Fibroblast of peridontal ligament (primary cell): Measurements from ENCODE around the gene ZCCHC14.
"Not testable (repeated sequence)": the region's sequence is repeated elsewhere in the genome, so short reads cannot be mapped to it uniquely, and the experiment has no call there.

Experiments used
- DNase-seq: peaks from one replicate; pipeline ENCODE4 v3.0.0-alpha.2; 2010; ENCODE audit errors: extremely low read depth

ZCCHC14 gene

GRCh38 chr16:87382023-87382785, 110.6 kb downstream of the ZCCHC14 start:
- DNase-seq, result no peak

- peak; percentile 65 for DNase-seq
These were observed 111.9 kb downstream of the ZCCHC14 start for GRCh38 chr16:87380881-87381280.

DNA sequence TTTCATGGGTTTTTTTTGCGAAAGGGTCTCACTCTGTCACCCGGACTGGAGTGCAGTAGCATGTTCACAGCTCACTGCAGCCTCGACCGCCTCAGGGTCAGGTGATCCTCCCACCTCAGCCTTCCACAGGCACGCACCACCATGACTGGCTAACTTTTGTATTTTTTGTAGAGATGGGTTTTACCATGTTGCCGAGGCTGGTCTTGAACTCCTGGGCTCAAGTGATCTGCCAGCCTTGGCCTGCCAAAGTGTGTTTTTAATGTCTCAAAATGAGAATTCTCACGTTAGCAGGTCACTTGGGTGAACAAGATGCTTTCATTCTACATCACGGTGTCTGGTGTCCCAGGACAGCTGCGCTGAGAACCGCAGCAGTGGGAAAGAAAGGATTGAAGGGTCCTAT, 112.4 kb downstream of the ZCCHC14 start:
- no peak for DNase-seq

GRCh38 chr16:87379312-87379752, 113.5 kb downstream of the ZCCHC14 start:
- not testable (repeated sequence) for DNase-seq

DNA sequence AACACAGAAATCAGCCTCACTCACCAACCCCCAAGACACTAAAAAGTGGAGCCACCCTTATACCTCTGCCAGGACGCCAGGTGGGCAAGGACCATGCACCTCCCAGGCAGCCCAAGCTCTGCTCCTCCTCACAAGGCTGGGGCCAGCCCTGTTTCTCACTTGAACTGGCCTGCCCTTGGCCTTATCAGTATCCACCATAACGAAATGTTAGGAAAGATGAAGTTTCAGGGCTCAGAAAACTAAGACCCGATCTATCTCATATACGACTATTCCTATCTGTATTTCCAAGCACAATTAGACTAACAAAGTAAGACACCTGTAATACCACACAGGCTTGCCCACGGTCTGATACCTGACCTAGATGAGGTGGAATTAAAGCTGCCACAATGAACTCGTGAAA, 116.2 kb downstream of the ZCCHC14 start:
- DNase-seq, result no peak

- no peak for DNase-seq
These were observed 117.2 kb downstream of the ZCCHC14 start for GRCh38 chr16:87375426-87376135.

DNA sequence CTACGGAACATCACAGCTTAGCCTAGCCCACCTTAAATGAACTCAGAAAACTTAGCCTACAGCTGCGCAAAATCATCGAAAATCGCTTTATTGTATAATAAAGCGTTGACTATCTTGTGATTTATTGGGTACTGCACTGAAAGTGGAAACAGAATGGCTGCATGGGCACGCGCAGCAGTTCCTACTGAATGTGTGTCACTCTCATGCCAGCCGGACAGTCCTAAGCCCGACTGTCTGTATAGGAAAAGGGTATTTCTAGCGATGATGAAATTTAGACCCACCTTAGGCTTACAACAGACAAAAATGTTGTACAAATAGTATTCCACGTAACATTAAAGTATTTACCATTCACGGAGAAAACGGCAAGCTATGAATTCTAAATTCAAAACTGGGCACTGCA, 118.5 kb downstream of the ZCCHC14 start:
- DNase-seq, result no peak

DNA sequence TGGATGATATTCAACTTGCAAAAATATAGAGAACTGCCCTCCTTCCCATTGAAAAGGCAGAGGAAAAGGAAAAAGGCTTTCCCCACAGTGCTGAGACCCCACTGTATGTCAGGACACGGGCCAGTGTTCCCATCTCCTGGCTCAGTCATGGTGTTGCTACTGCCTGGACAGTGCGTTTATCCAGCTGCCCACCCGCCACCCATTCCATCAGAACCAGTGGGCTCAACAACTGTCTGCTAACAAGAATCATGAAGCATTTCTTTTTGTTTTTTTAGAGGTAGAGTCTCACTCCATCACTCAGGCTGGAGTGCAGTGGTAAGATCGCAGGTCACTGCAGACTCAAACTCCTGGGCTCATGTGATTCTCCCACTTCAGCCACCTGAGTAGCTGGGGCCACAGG, 120.5 kb downstream of the ZCCHC14 start:
- DNase-seq, result no peak

- no peak for DNase-seq
These were observed 121.5 kb downstream of the ZCCHC14 start for GRCh38 chr16:87371261-87371866.

DNA sequence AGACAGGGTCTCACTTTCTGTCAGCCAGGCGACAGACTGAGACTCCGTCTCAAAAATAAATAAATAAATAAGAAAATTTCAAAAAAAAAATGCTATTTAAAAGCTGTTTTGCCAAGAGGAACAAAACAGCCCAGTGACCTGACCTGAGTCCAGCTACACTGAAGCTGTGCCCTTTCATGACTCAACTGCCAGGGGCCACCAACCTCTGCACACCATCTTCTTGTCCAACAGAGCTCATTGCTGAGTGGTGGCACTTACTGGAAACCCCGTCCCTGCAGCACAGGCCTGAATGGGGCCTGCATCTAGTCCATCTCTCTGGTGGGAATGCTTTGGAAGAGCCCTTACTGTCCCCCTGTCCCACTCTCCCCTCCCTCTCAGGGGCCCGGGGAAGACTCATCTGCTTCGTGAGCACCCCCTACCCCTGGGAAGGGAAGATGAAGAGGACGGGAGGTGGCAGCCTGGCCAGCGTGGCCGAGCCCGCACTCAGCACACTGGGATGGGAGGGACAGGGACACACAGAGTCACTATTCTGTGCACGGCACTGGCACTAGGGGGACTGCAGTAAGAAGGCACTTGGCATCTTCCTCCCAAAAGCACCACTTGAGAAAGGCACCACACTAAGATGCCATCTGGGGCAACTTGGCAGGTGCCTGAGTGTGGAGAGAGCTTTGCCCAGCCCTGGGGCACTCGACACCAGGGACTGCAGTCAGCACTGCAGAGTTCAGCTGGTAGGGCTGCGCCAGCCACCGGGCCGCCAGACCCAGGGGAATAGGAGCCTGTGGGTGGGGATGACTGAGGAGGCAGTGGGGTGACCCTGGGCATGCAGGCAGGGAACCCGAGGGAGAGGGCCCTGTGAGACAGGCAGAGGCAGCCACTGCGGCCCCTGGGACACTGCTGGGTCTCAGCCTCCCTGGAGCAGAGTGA, 122.8 kb downstream of the ZCCHC14 start:
- no peak for DNase-seq

- DNase-seq, result no peak
These were observed 123.6 kb downstream of the ZCCHC14 start for GRCh38 chr16:87369117-87369765.

GRCh38 chr16:87368029-87368770, 124.6 kb downstream of the ZCCHC14 start:
- DNase-seq, result no peak

DNA sequence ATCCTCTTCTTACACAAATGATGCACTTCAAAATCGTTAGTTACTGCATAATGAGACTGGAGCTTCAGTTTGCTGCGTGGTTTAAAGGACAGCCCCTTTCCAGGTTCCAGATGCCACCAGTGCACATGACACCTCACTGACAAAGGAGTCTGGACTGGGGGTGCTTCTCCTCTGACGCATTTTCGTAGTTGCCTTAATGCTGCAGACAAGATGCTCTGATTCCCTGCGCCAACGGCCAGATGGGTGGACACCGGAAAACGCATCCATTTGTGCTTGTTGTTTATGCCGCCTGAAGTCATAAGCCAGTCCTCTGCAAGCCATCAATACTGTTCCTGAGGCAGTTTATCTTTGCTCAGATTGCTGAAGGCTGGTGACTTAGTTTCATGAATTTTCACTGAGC, 125.3 kb downstream of the ZCCHC14 start:
- no peak for DNase-seq

- DNase-seq, result no peak
These were observed 125.9 kb downstream of the ZCCHC14 start for GRCh38 chr16:87366930-87367329.

GRCh38 chr16:87366288-87366687, 126.5 kb downstream of the ZCCHC14 start:
- no peak for DNase-seq

DNA sequence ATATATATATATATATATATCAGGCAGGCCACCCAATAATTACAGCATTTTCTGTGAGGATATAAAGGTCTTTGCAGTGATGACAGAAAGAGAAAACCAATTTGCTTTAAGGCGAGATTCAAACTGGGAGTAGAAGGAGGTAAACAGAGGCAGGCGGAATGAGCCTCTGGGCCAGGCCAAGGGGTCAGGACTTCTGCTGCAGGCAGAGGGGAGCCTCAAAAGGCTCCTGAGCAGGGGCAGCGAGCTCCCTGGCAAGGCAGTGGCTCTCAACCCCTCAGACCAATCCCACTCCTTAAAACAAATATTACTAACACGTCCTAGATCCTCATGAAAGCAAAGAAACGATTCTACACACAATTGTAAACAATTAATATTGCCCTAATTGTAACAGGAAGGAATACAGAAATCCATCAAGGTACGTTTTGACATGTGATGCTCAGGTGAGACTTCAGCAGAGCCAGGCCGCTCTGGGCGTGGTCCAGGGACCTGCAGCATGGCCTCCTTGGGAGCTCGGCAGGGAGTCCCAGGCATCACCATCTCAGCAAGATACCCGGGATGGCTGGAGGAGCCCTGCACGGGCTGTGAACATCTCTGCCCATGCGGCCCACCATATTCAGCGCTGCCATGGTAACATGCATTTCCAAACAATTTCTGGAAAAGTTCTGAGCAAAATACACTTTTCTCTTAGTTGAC, 127.7 kb downstream of the ZCCHC14 start:
- no peak for DNase-seq

- peak; percentile 55 for DNase-seq
These were observed 128.9 kb downstream of the ZCCHC14 start for GRCh38 chr16:87363771-87364455.

DNA sequence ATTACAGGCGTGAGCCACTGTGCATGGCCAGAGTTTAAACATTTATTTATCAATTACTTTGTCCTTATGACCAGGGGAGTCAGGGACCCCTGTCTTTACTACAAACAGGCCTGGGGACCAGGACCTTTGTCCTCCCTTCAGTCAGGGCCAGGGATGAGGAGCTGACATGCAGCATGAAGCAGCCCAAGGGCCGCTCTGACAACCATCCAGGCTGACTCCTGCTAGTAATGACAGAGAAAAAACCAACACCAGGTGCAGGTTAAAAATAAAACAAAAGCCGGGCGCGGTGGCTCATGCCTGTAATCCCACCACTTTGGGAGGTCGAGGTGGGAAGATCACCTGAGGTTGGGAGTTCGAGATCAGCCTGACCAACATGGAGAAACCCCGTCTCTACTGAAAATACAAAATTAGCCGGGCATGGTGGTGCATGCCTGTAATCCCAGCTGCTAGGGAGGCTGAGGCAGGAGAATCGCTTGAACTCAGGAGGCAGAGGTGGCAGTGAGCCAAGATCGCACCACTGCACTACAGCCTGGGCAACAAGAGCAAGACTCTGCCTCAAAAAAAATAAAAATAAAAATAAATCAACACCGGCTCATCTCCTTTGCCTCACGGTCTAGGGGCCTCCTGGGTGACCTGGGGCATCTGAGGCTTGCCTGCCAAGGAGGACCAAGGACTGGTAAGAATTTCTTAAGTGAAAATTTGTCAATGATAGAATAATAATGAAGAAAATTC, 129.8 kb downstream of the ZCCHC14 start:
- DNase-seq, result not testable (repeated sequence)
